ENCODE measurements around the gene LRRC73. TPM values are rescaled to one million over a fixed set of nuclear protein-coding genes. Genes with fewer than 3 reads are reported as not detected.
A peak's percentile ranks its signal among the peaks of the same experiment; 100 is the strongest.

Gene LRRC73
- total RNA-seq, 1 experiment from 2014 or later, result 0.25 TPM

GRCh38 chr6:43493833-43494232, 16.3 kb downstream of the LRRC73 start:
- no peak for DNase-seq (ENCODE audit: extremely low read depth, low read depth)

- no peak for DNase-seq (ENCODE audit: extremely low read depth, low read depth)
Measured at GRCh38 chr6:43493230-43493629, 16.9 kb downstream of the LRRC73 start.

DNA sequence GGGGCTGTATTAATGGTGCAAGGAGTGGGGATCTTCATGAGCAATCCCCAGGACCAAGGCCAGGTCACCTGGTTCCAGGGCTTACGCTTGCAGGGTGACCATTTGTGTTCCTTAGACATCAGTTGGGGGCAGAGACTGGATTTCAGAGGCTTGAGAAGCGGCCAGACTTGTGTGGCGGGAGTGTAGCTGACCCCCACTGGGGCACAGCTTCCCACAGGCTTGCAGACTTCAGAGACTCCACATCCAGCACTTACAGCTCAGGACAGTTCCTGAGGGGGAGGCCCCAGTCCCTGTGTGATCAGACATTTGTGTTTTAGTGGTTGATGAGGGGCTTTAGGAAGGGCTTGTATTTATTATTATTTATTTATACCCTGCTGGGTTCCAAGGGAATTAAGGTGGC, 17.5 kb downstream of the LRRC73 start:
- no peak for DNase-seq (ENCODE audit: extremely low read depth, low read depth)

DNA sequence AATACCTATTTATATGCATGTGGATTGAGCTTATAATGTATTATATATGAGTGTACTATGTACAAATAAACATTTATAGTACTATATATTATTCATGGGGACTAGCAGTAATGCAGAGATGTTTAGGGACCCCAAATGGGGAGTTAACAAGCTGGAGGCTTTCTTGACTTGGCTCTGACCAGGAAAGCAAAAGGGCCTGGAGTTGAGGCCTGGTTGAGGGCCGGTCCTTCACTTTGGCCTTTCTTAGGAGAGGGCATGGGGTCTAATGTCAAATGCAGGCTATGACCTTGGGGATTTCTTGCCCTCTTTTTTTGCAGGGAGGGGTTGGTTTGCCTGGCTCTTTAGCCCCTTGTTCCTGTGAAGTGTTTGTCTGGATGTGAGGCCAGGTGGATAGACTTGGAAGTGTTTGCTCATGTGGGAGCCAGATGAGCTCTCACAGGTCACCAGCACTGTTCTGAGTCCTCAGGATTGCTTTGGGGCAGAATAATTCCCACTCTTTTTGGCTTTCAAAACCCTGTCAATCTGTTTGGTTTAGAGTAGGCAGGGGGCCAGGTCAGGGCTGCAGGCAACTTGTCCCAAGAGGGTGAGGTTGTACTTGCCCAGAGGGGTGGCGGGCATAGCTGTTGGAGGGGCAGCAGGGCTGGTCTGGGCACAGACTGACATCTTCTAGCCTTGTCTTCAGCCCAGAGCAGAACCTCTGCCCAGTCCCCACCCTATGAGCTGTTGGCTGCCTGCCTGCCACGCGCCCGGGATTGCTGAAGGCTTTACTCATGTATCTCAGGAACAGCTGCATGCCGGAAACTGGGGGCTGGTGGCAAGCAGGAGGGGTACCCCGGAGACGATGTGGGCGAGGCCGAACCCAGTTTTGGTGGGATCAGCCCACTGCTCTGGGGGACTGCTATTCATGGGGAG, 18.1 kb downstream of the LRRC73 start:
- DNase-seq (ENCODE audit: extremely low read depth, low read depth), result no peak

DNA sequence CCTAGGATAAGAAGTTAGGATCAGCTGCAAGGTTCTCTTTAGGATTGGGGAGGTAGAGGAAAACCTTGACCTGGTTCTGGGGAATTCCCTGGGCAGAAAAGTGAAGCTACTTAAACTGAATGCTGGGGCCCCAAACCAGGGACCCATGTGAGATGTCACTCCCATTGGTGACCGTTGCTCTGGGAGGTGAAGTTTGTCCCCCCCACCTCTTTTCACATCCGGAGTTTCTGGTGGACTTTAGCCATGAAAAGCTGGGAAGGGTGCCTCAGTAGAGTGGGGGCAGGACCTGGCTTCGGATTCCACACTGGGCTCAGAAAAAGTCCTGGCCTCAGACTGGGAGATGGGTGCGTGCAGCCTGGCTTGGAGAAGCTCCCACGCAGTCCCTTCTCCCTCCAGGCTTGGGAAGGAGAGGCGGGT, 19.6 kb downstream of the LRRC73 start:
- no peak for DNase-seq (ENCODE audit: extremely low read depth, low read depth)

GRCh38 chr6:43489277-43490072, 20.7 kb downstream of the LRRC73 start:
- DNase-seq (ENCODE audit: extremely low read depth, low read depth), result no peak

DNA sequence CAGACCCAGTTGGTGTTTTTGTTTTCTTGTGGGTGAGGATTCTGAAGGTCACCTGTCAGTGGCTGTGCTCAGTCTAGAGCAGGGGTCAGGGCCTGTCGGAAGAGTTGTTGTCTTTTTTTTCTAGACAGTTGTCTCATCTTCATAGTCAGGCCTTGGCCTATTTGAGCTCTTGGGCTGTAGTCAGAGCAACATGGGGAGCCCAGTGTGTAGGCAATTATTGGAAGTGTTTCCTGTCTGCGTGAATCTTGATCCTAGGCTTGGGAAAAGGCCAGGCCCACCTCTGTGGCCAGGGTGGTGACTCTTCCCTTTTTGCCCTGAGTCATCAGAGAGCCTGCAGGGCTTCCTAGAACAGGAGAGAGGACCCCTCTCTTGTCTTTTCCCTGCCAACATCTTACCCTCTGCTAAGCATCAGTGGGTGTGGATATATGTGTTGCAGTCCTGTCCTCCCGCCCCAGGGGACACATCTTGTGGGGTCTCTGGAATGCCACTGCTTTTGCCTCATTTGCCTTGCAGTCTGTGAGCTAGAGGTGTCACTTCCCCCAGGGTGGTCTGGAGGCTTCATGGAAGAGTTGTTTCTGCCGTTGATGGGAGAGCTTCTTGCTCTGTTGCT, 21.4 kb downstream of the LRRC73 start:
- DNase-seq (ENCODE audit: extremely low read depth, low read depth), result no peak

DNA sequence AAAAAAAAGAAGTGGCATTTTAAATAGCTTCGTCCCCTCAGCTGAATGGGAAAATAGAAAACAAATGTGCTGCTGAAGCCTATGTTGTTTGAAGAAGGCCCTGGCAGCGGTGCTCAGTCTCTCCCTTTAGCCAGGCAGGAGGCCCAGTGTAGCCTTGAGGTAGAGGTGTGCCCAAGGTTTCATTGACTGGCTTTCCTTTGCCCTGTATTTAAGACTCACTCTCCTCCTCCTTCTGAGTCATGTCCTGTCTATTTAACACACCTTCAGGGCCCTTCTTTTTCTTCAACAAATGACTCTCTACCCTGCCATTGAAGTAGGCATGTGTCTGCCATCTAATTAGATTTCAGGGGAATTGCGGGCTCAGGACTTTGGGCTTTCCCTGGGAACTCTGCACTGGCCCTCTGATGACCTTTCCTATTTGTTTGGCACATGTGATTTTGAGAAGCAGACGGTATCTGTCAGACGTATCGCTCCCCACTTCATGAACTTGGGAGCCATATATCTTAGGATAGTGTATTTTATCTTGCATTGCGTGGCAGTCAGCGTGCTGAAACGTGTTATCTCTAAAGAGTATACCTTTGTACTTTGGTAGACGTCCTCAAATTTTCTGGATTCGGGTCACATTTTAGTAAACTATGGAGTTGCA, 28.4 kb downstream of the LRRC73 start:
- DNase-seq (ENCODE audit: extremely low read depth, low read depth), result no peak

GRCh38 chr6:43481075-43481474, 29.1 kb downstream of the LRRC73 start:
- DNase-seq (ENCODE audit: extremely low read depth, low read depth), result no peak

- no peak for DNase-seq (ENCODE audit: extremely low read depth, low read depth)
Measured at GRCh38 chr6:43478008-43478372, 32.2 kb downstream of the LRRC73 start.

- peak; percentile 77 for DNase-seq (ENCODE audit: extremely low read depth, low read depth)
Measured at GRCh38 chr6:43477235-43478007, 32.7 kb downstream of the LRRC73 start, which contains the start of gene TJAP1. Gene TJAP1, plus strand, starts transcription at chr6:43477570. Its CDS starts 21,432 bp downstream, at chr6:43499002.

- DNase-seq (ENCODE audit: extremely low read depth, low read depth), result no peak
Measured at GRCh38 chr6:43476746-43477145, 33.4 kb downstream of the LRRC73 start.

GRCh38 chr6:43475516-43475915, 34.6 kb downstream of the LRRC73 start:
- DNase-seq (ENCODE audit: extremely low read depth, low read depth), result no peak

- no peak for DNase-seq (ENCODE audit: extremely low read depth, low read depth)
Measured at GRCh38 chr6:43472515-43472914, 37.6 kb downstream of the LRRC73 start.

DNA sequence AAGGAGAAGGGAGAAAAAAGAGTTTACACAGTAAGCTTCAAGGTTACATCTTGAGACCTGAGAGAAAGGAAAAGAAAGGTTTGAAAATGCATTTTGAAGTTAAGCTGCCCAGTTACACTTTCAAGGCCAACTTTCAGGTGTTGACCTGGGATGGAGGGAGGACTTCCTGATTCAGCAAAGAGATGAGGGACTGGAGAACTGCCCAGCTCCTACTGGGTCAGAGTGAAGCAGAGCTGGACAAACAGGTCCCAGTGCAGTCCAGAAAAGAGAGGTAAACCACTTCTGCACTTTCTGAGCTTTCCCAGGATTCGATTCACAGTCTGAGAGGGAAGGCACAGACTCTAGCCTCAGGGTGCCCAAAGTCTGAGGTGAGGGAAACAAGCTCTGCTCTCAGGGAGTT, 38.7 kb downstream of the LRRC73 start:
- no peak for DNase-seq (ENCODE audit: extremely low read depth, low read depth)

DNA sequence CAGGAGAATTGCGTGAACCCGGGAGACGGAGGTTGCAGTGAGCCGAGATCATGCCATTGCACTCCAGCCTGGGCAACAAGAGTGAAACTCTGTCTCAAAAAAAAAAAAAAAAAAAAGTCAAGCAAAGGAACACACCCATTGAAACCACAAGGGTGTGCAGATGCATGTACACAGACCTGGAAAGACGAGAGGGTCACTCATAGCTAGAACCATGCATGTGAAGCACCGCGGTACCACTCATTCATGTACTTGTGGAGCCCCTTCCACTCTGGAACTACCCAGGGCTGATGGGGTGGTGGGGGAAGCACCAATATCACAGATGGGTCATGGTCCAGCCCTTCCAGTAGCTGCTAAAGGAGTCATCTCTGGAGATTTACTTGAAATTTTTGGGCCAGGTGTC, 40.2 kb downstream of the LRRC73 start:
- DNase-seq (ENCODE audit: extremely low read depth, low read depth), result no peak

DNA sequence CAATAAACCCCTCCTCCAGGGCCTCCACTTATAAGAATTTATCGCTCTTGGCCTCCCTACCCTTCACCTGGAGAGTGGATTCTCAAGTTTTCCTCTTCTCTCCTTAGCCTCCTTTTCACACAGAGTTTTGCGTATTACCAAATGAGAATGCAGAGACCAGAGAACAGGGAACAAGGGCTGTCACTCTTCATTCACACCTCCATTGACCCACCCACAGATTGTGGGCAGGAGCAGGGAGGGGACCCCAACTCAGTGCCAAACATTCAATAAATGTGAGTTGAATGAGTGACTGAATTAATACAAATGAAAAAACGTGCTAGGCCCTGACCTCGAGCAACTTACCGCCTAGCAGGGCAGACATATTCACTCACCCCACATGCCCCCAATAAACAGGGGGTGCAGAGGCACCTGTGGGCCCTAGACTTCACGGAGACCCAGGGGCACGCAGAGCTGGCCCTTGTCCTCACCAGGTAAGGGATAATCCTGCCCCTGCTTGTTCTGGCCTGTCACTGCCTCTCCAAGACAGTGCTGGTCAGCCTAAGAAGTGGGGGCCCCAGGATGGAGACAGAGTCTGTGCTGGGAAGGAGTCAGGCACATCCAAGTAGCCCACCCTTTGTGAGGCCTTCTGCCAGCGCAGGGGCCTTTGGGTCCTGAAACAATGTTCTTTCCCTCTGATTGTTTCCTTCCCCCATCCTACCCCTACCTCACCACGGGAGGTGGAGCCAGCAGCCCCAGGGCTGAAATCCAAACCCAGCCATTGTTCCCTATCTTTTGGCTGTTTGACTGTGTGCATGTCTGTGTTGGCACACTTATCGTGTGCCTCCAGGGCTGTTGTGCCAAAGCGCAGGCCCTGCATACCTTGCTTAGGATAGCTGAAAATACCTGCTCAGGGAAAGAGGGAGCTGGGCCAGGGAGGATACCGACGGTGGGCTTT, 41.1 kb downstream of the LRRC73 start:
- no peak for DNase-seq (ENCODE audit: extremely low read depth, low read depth)

- DNase-seq (ENCODE audit: extremely low read depth, low read depth), result no peak
Measured at GRCh38 chr6:43468240-43468639, 41.9 kb downstream of the LRRC73 start.

DNA sequence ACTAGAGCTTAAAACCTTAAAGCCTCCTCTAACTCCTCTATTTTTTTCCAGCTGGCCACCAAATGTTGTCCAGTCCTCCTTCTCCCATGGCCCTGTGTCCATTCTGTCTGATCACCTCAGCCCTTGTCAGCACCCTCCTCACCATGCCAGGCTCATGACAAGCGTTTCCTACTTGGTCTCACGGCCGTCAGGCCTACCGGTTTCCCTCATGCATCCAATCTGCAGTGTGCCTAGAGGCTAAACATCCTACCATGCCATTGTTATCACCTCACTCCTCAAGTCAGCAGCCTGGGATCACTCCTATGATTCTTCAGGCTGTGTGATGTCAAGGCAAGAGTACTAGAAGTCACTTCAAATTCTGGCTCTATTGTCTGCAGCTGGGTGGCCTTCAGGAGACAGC, 42.4 kb downstream of the LRRC73 start:
- no peak for DNase-seq (ENCODE audit: extremely low read depth, low read depth)

Data from NCI-H460 (cell line).